Astrocyte (in vitro differentiated cells and primary cell): Measurements from ENCODE around the gene MOB3B.

Source experiments
- EZH2 ChIP-seq: IDR thresholded peaks from 2 replicates; pipeline ENCODE4 v1.6.1; 2012; ENCODE audit warnings: mild to moderate bottlenecking, low read length, inconsistent platforms; ENCODE audit not compliant: insufficient read depth
- TF ChIP-seq, protein P1 (sequence below): IDR thresholded peaks from 2 replicates; pipeline ENCODE4 v1.5.1; 2011; ENCODE audit warnings: low read depth, mild to moderate bottlenecking, inconsistent platforms, low read length, moderate library complexity; ENCODE audit not compliant: insufficient read depth

DNA sequence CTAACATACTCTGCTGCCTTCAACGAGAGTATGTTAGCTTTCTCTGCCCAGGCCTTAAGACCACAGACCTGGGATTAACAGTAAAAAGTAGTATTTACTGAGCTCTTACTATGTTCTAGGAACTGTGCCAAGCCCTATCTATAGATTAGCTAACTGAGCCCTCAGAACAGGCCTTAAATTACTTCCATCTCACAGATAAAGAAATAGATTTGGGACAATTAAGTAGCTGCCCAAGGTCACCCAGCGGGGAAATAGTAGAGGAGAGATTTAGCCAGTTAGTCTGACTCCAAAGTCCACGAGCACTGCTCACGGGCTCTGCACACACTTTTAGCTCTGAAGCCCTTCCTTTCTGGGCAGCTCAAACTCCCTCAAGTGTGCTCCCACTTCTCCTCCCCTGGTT is 168.1 kb downstream of the MOB3B start:
- TF ChIP-seq, protein P1, sequence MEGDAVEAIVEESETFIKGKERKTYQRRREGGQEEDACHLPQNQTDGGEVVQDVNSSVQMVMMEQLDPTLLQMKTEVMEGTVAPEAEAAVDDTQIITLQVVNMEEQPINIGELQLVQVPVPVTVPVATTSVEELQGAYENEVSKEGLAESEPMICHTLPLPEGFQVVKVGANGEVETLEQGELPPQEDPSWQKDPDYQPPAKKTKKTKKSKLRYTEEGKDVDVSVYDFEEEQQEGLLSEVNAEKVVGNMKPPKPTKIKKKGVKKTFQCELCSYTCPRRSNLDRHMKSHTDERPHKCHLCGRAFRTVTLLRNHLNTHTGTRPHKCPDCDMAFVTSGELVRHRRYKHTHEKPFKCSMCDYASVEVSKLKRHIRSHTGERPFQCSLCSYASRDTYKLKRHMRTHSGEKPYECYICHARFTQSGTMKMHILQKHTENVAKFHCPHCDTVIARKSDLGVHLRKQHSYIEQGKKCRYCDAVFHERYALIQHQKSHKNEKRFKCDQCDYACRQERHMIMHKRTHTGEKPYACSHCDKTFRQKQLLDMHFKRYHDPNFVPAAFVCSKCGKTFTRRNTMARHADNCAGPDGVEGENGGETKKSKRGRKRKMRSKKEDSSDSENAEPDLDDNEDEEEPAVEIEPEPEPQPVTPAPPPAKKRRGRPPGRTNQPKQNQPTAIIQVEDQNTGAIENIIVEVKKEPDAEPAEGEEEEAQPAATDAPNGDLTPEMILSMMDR = no peak
- no peak for TF ChIP-seq EZH2
